Upper lobe of right lung (tissue), 1 donor: Measurements from ENCODE around the gene CXCL10. TPM values are rescaled to one million over a fixed set of nuclear protein-coding genes. Genes with fewer than 3 reads are reported as not detected.

Experiments
- ATAC-seq: fragments of 200-7000 bp; cut with Tn5 transposase; one replicate; pipeline ENCODE4 v1.9.1; 2020; ENCODE audit warnings: mild to moderate bottlenecking, moderate library complexity
- DNase-seq: peaks from one replicate; pipeline ENCODE4 v3.0.0-alpha.2; 2020
- H3K27ac ChIP-seq: fragments of 200-600 bp; one replicate; pipeline ENCODE4 v1.8.0; 2022
- H3K27me3 ChIP-seq: fragments of 200-600 bp; one replicate; pipeline ENCODE4 v1.8.0; 2022; ENCODE audit warnings: mild to moderate bottlenecking
- H3K36me3 ChIP-seq: fragments of 200-600 bp; one replicate; pipeline ENCODE4 v1.8.0; 2022
- H3K4me1 ChIP-seq: fragments of 200-600 bp; one replicate; pipeline ENCODE4 v1.8.0; 2022
- H3K4me3 ChIP-seq: fragments of 200-600 bp; one replicate; pipeline ENCODE4 v1.8.0; 2022; ENCODE audit warnings: mild to moderate bottlenecking
- H3K9me3 ChIP-seq: fragments of 200-600 bp; one replicate; pipeline ENCODE4 v1.8.0; 2022
- CTCF ChIP-seq: fragments of 200-600 bp; IDR thresholded peaks from one replicate; pipeline ENCODE4 v1.8.0; 2022; ENCODE audit warnings: antibody characterized with exemption
- intact Hi-C: fragments of 100-400 bp; cut with DNase I; formaldehyde crosslinking; loops from one replicate; pipeline ENCODE4 v1.11.0; 2022
- total RNA-seq: library from RNA; stranded (reverse); fragmentation: NEBNext Ultra II Directional; extraction: Animal tissue kit (Norgen Biotek cat#: 25700); gene quantifications from one replicate; pipeline ENCODE4 v1.2.1, GENCODE V29; 2021
- donor health status: DM: no; HTN: yes; CAD: no; lungs with severe emphysema.

The CXCL10 gene
- total RNA-seq, 1 donor from 2014 or later, result 3.3 TPM

DNA sequence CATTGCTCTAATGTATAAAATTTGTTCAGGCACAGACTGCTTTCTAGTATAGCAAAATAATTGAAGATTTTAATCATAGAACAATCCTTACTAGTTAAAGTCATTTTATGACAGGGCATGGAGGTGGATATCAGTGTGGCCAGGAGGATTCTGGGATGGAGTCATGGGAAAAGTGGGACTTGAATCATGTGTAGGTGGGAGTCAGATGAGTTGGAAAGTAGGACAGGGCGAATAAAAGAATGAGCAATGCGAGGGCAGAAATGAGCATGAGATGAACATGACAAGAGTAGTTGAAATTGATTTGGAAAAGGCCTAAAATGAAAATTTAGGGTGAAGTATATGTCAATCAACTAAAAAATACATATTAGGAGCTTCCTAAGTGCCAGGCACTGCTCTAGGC is 25.4 kb downstream of the CXCL10 start:
- no peak for TF ChIP-seq CTCF
- Histone ChIP-seq H3K36me3 (no peaks in the 10 kb centered on the region), H3K27me3 (no peaks in the 10 kb centered on the region), H3K4me3 (no peak overlapping the region), H3K27ac (no peak overlapping the region), H3K4me1 (no peaks in the 10 kb centered on the region), H3K9me3 (no peaks in the 10 kb centered on the region)
- DNase-seq (no peak), ATAC-seq (no peak)
- intact Hi-C loops, result loop anchor here (5.0 kb wide), 1 partner anchor 74 kb away; the partner anchor contains the start of gene ART3

GRCh38 chr4:75997081-75997480 is 26.2 kb downstream of the CXCL10 start:
- no peak for TF ChIP-seq CTCF
- no peak for ATAC-seq
- no peaks in the 10 kb centered on the region for H3K27me3 ChIP-seq
- intact Hi-C loops, result loop anchor here (5.0 kb wide), 1 partner anchor 75 kb away; the partner anchor contains the start of gene ART3
- no peaks in the 10 kb centered on the region for H3K9me3 ChIP-seq
- H3K4me3 ChIP-seq, result no peak overlapping the region
- DNase-seq, result no peak
- H3K27ac ChIP-seq, result no peak overlapping the region
- H3K4me1 ChIP-seq, result no peaks in the 10 kb centered on the region
- H3K36me3 ChIP-seq, result no peaks in the 10 kb centered on the region

DNA sequence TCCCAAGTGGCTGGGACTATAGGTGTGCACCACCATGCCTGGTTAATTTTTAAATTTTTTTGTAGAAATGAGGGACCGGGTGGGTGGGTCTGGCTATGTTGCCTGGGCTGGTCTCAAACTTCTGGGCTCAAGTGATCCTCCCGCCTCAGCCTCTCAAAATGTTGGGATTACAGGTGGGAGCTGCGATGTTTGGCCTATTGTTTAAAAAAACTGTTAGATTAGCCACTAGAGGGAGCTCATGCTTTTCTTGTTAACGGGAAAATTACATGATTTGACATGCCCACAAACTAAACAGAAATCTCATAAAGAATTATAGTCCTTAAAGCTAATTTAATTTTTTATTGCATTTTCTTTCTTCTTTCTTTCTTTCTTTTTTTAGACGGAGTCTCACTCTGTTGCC is 27.6 kb downstream of the CXCL10 start:
- no peaks in the 10 kb centered on the region for H3K36me3 ChIP-seq
- peaks cover 3% of the 10 kb centered on the region for H3K4me1 ChIP-seq
- peak; percentile 73 for TF ChIP-seq CTCF
- H3K9me3 ChIP-seq, result no peaks in the 10 kb centered on the region
- no peaks in the 10 kb centered on the region for H3K27me3 ChIP-seq
- no peak overlapping the region for H3K27ac ChIP-seq
- ATAC-seq (peak; percentile 42), DNase-seq (no peak)
- H3K4me3 ChIP-seq, result no peak overlapping the region
- intact Hi-C loops, result loop anchor here (5.0 kb wide), 1 partner anchor 77 kb away; the partner anchor contains the start of gene ART3

DNA sequence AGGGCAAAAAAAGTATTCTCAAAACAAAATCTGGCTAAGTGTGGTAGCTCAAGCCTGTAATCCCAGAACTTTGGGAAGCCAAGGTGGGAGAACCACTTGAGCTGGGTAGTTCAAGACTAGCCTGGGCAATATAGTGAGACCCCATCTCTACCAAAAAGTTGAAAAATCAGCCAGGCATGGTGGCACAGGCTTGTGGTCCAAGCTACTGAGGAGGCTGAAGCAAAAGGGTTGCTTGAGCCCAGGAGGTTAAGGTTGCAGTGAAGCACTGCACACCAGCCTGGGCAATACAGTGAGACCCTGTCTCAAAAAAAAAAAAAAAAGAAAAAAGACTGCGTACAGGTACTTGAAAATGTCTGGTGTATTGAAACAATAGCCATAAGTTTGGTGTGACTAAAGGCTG is 30.8 kb downstream of the CXCL10 start:
- H3K27me3 ChIP-seq, result no peaks in the 10 kb centered on the region
- peaks cover 17% of the 10 kb centered on the region for H3K4me1 ChIP-seq
- intact Hi-C loops, result no loop called here
- H3K36me3 ChIP-seq, result no peaks in the 10 kb centered on the region
- no peak overlapping the region for H3K27ac ChIP-seq
- no peak overlapping the region for H3K4me3 ChIP-seq
- TF ChIP-seq CTCF, result no peak
- no peak for DNase-seq
- no peaks in the 10 kb centered on the region for H3K9me3 ChIP-seq
- no peak for ATAC-seq

GRCh38 chr4:75989846-75990528 is 33.3 kb downstream of the CXCL10 start:
- H3K9me3 ChIP-seq, result no peaks in the 10 kb centered on the region
- no peaks in the 10 kb centered on the region for H3K36me3 ChIP-seq
- no peak for TF ChIP-seq CTCF
- H3K4me3 ChIP-seq, result peak overlapping the region; percentile 97
- H3K27ac ChIP-seq, result peak overlapping the region; percentile 81
- no peaks in the 10 kb centered on the region for H3K27me3 ChIP-seq
- H3K4me1 ChIP-seq, result peaks cover 20% of the 10 kb centered on the region
- intact Hi-C loops, result no loop called here
- ATAC-seq, result no peak
- no peak for DNase-seq
